Fibroblast of skin of right quadriceps (primary cell): ENCODE measurements around the gene TMEM54.

Experiments
- DNase-seq: peaks from one replicate; pipeline ENCODE4 v3.0.0-alpha.2; 2013

Gene TMEM54

DNA sequence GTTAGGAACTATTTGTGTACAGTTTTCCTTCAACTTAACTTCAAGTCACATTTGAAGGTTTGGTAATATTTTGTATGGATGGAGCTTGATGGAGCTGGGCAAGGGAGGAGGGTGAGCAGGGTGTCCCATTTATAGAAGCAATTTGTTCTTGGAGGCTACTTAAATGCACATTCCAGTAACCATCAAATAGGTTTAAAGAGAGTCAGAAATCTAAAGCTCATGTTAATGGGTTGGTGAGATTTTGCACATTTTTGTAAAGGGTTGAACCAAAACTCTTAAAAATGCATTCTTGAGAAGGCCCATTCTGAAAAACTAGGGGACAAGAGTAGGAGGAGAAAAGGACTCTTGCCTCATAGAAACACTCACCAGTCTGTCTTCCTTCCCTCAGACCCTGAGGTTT, 40.6 kb downstream of the TMEM54 start:
- DNase-seq = no peak

DNA sequence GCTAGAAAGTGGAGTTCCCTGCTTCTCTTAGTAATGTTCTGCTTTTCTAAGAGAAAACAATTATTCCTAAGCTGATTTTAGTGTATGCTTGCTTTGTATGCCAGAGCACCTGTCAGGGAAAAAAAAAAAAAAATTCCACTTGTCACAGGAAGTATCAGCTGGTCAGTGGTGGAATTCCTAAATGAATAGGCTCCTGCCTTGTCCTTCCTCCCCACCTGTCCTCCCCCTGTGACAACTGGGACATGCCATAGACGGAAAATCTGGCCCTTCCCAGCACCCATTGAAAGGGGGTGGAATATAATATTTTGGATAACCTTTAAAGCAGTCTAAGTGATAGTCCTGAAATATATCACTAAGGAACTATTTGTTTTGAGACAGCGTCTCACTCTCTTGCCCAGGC, 41.3 kb downstream of the TMEM54 start:
- no peak for DNase-seq

DNA sequence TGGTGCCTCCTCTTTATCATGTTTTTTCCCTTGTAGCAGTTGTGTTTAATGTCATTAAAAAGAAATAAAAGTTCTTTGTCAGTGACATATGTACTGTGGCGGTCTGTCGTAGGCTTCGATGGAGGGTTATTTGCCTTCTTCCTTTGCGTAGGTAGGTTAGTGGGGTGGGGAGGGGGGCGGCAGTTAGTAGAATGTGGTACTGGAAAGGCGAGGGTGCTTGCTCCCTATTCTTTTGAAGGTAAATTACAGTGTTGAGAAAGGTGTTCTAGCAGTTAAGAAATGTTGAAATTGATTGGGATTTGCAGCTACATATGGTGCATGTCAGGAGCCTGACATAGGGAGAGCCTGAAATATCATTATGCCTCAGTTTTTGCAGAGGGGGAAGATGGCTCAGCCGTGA, 42.4 kb downstream of the TMEM54 start:
- DNase-seq = no peak

DNA sequence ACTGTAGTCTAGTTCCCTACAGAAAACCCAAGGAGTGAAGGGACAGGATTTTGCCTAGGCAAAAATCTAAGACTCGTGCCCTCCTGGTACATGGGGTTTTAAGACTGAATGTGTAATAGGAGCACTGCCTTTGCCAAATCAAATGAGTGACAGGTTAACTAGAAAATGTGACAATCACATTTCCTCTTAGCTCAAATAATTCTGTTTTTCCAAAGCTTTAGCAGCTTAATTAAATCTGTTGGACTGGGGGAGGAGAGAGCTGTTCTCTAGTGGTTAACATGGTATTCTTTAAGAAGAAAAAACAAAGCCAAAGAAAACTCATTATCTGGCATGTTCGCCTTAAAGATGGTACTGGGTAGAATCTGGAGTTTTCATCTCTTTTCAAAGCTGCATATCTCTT, 43.1 kb downstream of the TMEM54 start:
- DNase-seq = no peak

DNA sequence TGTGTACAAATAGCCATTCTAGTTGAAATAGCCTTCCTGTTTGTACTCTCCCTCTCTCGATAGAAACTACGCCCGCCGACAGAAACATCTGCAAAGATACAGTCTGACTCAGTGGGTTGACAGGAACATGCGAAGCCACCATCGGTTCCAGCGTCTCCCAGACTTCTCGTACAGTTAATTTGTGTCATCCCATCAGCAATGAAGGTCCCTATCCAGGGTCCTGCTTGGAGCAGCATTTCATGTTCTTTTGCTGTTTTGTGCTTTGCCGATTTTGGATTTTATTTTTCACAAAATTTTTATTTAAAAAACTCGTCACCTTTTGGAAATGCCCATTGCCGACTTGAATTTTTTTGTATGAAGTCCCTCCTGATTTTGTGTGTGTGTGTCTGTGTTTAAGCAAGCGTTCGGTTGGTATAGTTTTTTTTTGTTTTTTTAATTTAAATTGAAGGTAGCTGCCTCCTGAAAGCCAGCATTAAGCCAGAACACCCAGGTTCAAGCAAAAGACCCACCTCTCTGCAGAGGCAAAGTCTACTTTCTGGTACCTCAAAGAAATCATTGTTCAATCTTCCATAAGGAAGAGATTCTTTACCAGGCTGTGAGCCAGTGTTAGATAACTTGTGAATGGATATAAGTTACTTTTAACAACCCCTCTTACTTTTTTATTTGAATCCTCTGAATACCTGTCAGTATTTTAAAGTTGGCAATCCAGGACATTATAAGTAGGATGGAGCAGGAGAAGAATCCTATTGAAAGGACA, 45.1 kb downstream of the TMEM54 start:
- no peak for DNase-seq

DNA sequence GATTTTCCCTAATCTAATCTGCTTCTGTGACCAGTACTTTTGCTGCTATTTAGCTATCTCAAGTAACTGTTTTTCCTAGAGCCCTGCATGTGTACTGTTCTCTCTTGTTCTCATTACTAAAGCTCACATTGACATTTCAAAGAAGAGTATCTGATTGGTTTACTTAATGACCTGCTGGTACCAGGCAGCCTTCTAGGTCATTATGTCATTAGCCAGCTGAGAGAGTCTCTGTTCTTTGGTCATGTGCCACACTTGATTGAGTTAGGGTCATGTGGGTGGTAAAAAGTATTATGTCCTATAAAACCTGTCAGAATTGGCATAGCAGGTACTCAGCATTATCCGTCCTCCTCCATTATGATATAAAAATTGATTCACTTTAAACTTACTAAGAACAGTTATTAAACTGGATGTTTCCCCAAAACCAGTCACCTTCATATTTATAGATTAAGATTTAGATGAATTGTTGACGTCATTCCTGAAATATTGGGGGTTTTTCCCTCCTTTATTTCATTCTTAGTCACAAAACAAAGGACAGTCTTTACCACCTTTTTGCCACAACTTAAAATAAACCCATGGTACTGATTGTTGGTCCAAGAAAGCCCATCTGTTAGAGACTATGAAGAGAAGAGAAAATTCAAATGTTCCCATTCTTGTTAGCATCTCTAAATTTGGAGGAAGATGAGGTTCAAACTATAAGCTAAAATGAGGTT, 52.7 kb downstream of the TMEM54 start:
- DNase-seq = no peak
